GM18502 (cell line): Measurements from ENCODE around the gene TSPYL4.

ENCODE experiments used
- ATAC-seq: cut with Tn5 transposase; IDR thresholded peaks from one replicate; pipeline ENCODE4 v1.9.1; 2021; ENCODE audit warnings: mild to moderate bottlenecking; ENCODE audit not compliant: unreplicated experiment, poor library complexity

The TSPYL4 gene

GRCh38 chr6:116277124-116277523 is 23.2 kb upstream of the TSPYL4 start:
- no peak for ATAC-seq

- no peak for ATAC-seq
These were observed 17.4 kb upstream of the TSPYL4 start for GRCh38 chr6:116271149-116271708.

GRCh38 chr6:116268589-116269293 is 14.9 kb upstream of the TSPYL4 start:
- ATAC-seq: peak; percentile 92

- peak; percentile 18 for ATAC-seq
These were observed 14.1 kb upstream of the TSPYL4 start for GRCh38 chr6:116267836-116268588.

GRCh38 chr6:116266803-116267202 is 12.9 kb upstream of the TSPYL4 start:
- no peak for ATAC-seq

- ATAC-seq: no peak
These were observed 11.4 kb upstream of the TSPYL4 start for GRCh38 chr6:116265041-116265829.

- no peak for ATAC-seq
These were observed 9.5 kb upstream of the TSPYL4 start for GRCh38 chr6:116263353-116263752.

- no peak for ATAC-seq
These were observed 4.6 kb upstream of the TSPYL4 start for GRCh38 chr6:116258520-116258919.

GRCh38 chr6:116256694-116257093 is 2.8 kb upstream of the TSPYL4 start:
- ATAC-seq: no peak

GRCh38 chr6:116255246-116255800 is 1.4 kb upstream of the TSPYL4 start:
- no peak for ATAC-seq

GRCh38 chr6:116254297-116255056 is 602 bp upstream of the TSPYL4 start:
- ATAC-seq: peak; percentile 34

- no peak for ATAC-seq
These were observed 729 bp downstream of the TSPYL4 start for GRCh38 chr6:116253188-116253504.

- no peak for ATAC-seq
These were observed 2.1 kb downstream of the TSPYL4 start for GRCh38 chr6:116251568-116252384.

GRCh38 chr6:116248577-116248976 is 5.3 kb downstream of the TSPYL4 start:
- no peak for ATAC-seq

GRCh38 chr6:116247285-116247684 is 6.6 kb downstream of the TSPYL4 start:
- no peak for ATAC-seq

GRCh38 chr6:116246089-116246488 is 7.8 kb downstream of the TSPYL4 start:
- ATAC-seq: no peak

- ATAC-seq: no peak
These were observed 9.6 kb downstream of the TSPYL4 start for GRCh38 chr6:116244284-116244683.

- no peak for ATAC-seq
These were observed 14.0 kb downstream of the TSPYL4 start for GRCh38 chr6:116239856-116240255.

- ATAC-seq: no peak
These were observed 14.6 kb downstream of the TSPYL4 start for GRCh38 chr6:116239256-116239655.
